H9 (cell line): ENCODE measurements around the gene KCNC2. TPM values are rescaled to one million over a fixed set of nuclear protein-coding genes. Genes with fewer than 3 reads are reported as not detected.

ENCODE experiments used
- DNase-seq: peaks from one replicate; pipeline ENCODE4 v3.0.0-alpha.2; 2017
- H2AFZ ChIP-seq: one replicate; pipeline ENCODE4 v1.6.1; 2013; ENCODE audit warnings: mild to moderate bottlenecking, low read length, control low read depth, moderate library complexity
- H2AK5ac ChIP-seq: 2 replicates; pipeline ENCODE4 v1.6.1; 2013; ENCODE audit warnings: low read length, control low read depth, mixed read lengths; ENCODE audit not compliant: insufficient read length
- H2BK120ac ChIP-seq: one replicate; pipeline ENCODE4 v1.6.1; 2013; ENCODE audit warnings: low read depth, mild to moderate bottlenecking, low read length, control low read depth, inconsistent platforms; ENCODE audit not compliant: poor library complexity, severe bottlenecking
- H2BK12ac ChIP-seq: 2 replicates; pipeline ENCODE4 v1.6.1; 2013; ENCODE audit warnings: low read length, control low read depth, mixed read lengths, low read depth; ENCODE audit not compliant: insufficient read length
- H2BK15ac ChIP-seq: 2 replicates; pipeline ENCODE4 v1.6.1; 2013; ENCODE audit warnings: low read depth, low read length, control low read depth
- H2BK20ac ChIP-seq: one replicate; pipeline ENCODE4 v1.6.1; 2013; ENCODE audit warnings: low read depth, mild to moderate bottlenecking, low read length, control low read depth, inconsistent platforms; ENCODE audit not compliant: poor library complexity, severe bottlenecking
- H2BK5ac ChIP-seq: 2 replicates; pipeline ENCODE4 v1.6.1; 2013; ENCODE audit warnings: low read length, control low read depth, mixed read lengths; ENCODE audit not compliant: insufficient read length
- H3K14ac ChIP-seq: 2 replicates; pipeline ENCODE4 v1.6.1; 2013; ENCODE audit warnings: low read length, control low read depth; ENCODE audit not compliant: insufficient read depth
- H3K18ac ChIP-seq: 2 replicates; pipeline ENCODE4 v1.6.1; 2013; ENCODE audit warnings: low read depth, mild to moderate bottlenecking, mixed read lengths, low read length, control low read depth; ENCODE audit not compliant: insufficient read length
- H3K23ac ChIP-seq: 2 replicates; pipeline ENCODE4 v1.6.1; 2013; ENCODE audit warnings: low read length, control low read depth, mixed read lengths, low read depth; ENCODE audit not compliant: insufficient read length
- H3K23me2 ChIP-seq: 2 replicates; pipeline ENCODE4 v1.6.1; 2013; ENCODE audit warnings: low read depth, mild to moderate bottlenecking, mixed read lengths, low read length, control low read depth; ENCODE audit not compliant: insufficient read length, poor library complexity, severe bottlenecking
- H3K27ac ChIP-seq: 2 replicates; pipeline ENCODE4 v1.5.1; 2013; ENCODE audit warnings: low read length, control low read depth, mixed read lengths, low read depth; ENCODE audit not compliant: insufficient read length
- H3K27me3 ChIP-seq: 2 replicates; pipeline ENCODE4 v1.6.1; 2013; ENCODE audit warnings: low read length, control low read depth, inconsistent platforms; ENCODE audit not compliant: insufficient read depth
- H3K4ac ChIP-seq: 2 replicates; pipeline ENCODE4 v1.6.1; 2013; ENCODE audit warnings: low read depth, mild to moderate bottlenecking, control low read depth, inconsistent platforms, low read length, moderate library complexity
- H3K4me1 ChIP-seq: 2 replicates; pipeline ENCODE4 v1.6.1; 2013; ENCODE audit warnings: low read length, control low read depth, inconsistent platforms; ENCODE audit not compliant: insufficient read depth
- H3K4me2 ChIP-seq: 2 replicates; pipeline ENCODE4 v1.6.1; 2013; ENCODE audit warnings: low read length, control low read depth, mixed read lengths; ENCODE audit not compliant: insufficient read length, insufficient read depth
- H3K56ac ChIP-seq: 2 replicates; pipeline ENCODE4 v1.6.1; 2013; ENCODE audit warnings: low read depth, mild to moderate bottlenecking, mixed read lengths, low read length, control low read depth; ENCODE audit not compliant: insufficient read length
- H3K79me1 ChIP-seq: 2 replicates; pipeline ENCODE4 v1.6.1; 2013; ENCODE audit warnings: low read depth, mild to moderate bottlenecking, moderate library complexity, low read length, control low read depth, inconsistent platforms; ENCODE audit not compliant: insufficient read depth, poor library complexity, severe bottlenecking
- H3K79me2 ChIP-seq: 2 replicates; pipeline ENCODE4 v1.6.1; 2013; ENCODE audit warnings: low read length, control low read depth, inconsistent platforms; ENCODE audit not compliant: insufficient read depth
- H3K9ac ChIP-seq: 2 replicates; pipeline ENCODE4 v1.6.1; 2013; ENCODE audit warnings: low read length, control low read depth, mixed read lengths; ENCODE audit not compliant: insufficient read length; ENCODE audit errors: extremely low read depth
- H3K9me3 ChIP-seq: one replicate; pipeline ENCODE4 v1.6.1; 2013; ENCODE audit warnings: low read depth, low read length, inconsistent platforms; ENCODE audit not compliant: control insufficient read depth
- H3T11ph ChIP-seq: one replicate; pipeline ENCODE4 v1.6.1; 2013; ENCODE audit warnings: mild to moderate bottlenecking, low read length, control low read depth, inconsistent platforms
- H4K20me1 ChIP-seq: one replicate; pipeline ENCODE4 v1.6.1; 2013; ENCODE audit not compliant: control insufficient read depth, insufficient read length, insufficient read depth
- H4K5ac ChIP-seq: 2 replicates; pipeline ENCODE4 v1.6.1; 2013; ENCODE audit warnings: low read depth, mild to moderate bottlenecking, mixed read lengths, low read length, control low read depth; ENCODE audit not compliant: insufficient read length
- H4K8ac ChIP-seq: replicated peaks from 2 replicates; pipeline ENCODE4 v1.6.1; 2013; ENCODE audit warnings: low read length, control low read depth, mixed read lengths, low read depth; ENCODE audit not compliant: insufficient read length
- H4K91ac ChIP-seq: 2 replicates; pipeline ENCODE4 v1.6.1; 2013; ENCODE audit warnings: low read depth, mild to moderate bottlenecking, moderate library complexity, mixed read lengths, low read length, control low read depth; ENCODE audit not compliant: insufficient read length
- H3K27ac Mint-ChIP-seq, 3 experiments: 2 replicates in 2 of 3; 3 replicates in 1 of 3; pipeline ENCODE4 v1.8.0; 2020 to 2021; ENCODE audit warnings: mixed read lengths in 3 of 3, mild to moderate bottlenecking in 1 of 3, moderate library complexity in 1 of 3
- H3K27me3 Mint-ChIP-seq: 2 replicates; pipeline ENCODE4 v1.8.0; 2021; ENCODE audit warnings: low read depth, mild to moderate bottlenecking, moderate library complexity, mixed read lengths
- H3K36me3 Mint-ChIP-seq, 3 experiments: 2 replicates in 2 of 3; 3 replicates in 1 of 3; pipeline ENCODE4 v1.8.0; 2020 to 2021; ENCODE audit warnings: low read depth in 3 of 3, mixed read lengths in 3 of 3; ENCODE audit not compliant: insufficient read depth in 1 of 3
- H3K4me1 Mint-ChIP-seq, 2 experiments: 2 replicates each; pipeline ENCODE4 v1.8.0; 2020; ENCODE audit warnings: mixed read lengths in 2 of 2
- H3K4me3 Mint-ChIP-seq, 2 experiments: 2 replicates in 1 of 2; 3 replicates in 1 of 2; pipeline ENCODE4 v1.8.0; 2020 to 2021; ENCODE audit warnings: mild to moderate bottlenecking in 2 of 2, mixed read lengths in 2 of 2, moderate library complexity in 1 of 2
- H3K9me3 Mint-ChIP-seq, 2 experiments: 2 replicates in 1 of 2; 3 replicates in 1 of 2; pipeline ENCODE4 v1.8.0; 2020; ENCODE audit warnings: mild to moderate bottlenecking in 2 of 2, mixed read lengths in 2 of 2, moderate library complexity in 1 of 2
- WGBS: extraction: QIAGEN DNeasy Blood & Tissue Kit; methylation state at CpG from one replicate; pipeline ENCODE4 v1.1.7; 2013; ENCODE audit warnings: missing lambda C conversion rate, low lambda C conversion rate, mixed read lengths; ENCODE audit not compliant: insufficient read length; ENCODE audit errors: extremely low coverage; 5-methylcytosine and 5-hydroxymethylcytosine counted together
- total RNA-seq: library from RNA; stranded (reverse); gene quantifications from 2 replicates; pipeline ENCODE4 v1.2.1, GENCODE V29; 2021
- TF ChIP-seq, protein P1 (sequence below): fragments of 200-600 bp; sonication (generic); conservative IDR thresholded peaks from 3 replicates; pipeline ENCODE4 v1.8.0; 2021; ENCODE audit warnings: antibody characterized with exemption, mild to moderate bottlenecking

KCNC2 gene
- total RNA-seq, 1 experiment from 2014 or later, result not detected

DNA sequence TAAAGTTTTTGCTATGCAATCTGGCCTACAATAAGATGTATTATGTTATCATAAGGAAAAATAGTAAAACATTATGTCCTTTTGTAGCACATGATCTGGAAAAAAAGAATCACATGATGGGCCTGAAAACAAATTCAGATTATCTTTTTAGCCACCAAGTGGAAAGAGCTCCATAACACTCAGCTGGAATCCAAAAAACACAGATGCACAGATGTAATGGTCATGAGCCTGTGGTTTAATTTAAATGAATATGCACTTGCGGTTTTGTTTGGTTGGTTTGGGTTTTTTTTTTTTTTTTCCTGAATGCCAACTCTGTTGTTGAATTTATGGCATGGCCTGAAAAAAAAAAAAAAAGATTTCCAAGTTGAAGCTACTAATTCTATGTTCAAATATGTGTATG is 4.1 kb downstream of the KCNC2 start:
- H3K27me3 ChIP-seq, result peaks cover 23% of the 10 kb centered on the region
- no peak overlapping the region for H3T11ph ChIP-seq
- no peak overlapping the region for H3K4ac ChIP-seq
- no peak overlapping the region for H3K27ac ChIP-seq
- no peak overlapping the region for H2BK15ac ChIP-seq
- H3K4me2 ChIP-seq, result no peak overlapping the region
- no peak overlapping the region for H3K18ac ChIP-seq
- H3K23me2 ChIP-seq, result peaks cover 9% of the 10 kb centered on the region
- WGBS, result no CpG with 5 or more reads among the region's 1 CpG
- H3K56ac ChIP-seq, result no peak overlapping the region
- H4K91ac ChIP-seq, result no peak overlapping the region
- H2BK5ac ChIP-seq, result no peak overlapping the region
- peaks cover 14% of the 10 kb centered on the region in 2 experiments for H3K4me1 Mint-ChIP-seq
- peaks cover 0 to 4% of the 10 kb centered on the region in 2 experiments; a peak in 1 of 5 replicates for H3K9me3 Mint-ChIP-seq
- TF ChIP-seq, protein P1, sequence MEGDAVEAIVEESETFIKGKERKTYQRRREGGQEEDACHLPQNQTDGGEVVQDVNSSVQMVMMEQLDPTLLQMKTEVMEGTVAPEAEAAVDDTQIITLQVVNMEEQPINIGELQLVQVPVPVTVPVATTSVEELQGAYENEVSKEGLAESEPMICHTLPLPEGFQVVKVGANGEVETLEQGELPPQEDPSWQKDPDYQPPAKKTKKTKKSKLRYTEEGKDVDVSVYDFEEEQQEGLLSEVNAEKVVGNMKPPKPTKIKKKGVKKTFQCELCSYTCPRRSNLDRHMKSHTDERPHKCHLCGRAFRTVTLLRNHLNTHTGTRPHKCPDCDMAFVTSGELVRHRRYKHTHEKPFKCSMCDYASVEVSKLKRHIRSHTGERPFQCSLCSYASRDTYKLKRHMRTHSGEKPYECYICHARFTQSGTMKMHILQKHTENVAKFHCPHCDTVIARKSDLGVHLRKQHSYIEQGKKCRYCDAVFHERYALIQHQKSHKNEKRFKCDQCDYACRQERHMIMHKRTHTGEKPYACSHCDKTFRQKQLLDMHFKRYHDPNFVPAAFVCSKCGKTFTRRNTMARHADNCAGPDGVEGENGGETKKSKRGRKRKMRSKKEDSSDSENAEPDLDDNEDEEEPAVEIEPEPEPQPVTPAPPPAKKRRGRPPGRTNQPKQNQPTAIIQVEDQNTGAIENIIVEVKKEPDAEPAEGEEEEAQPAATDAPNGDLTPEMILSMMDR, result no peak
- no peak overlapping the region for H3K14ac ChIP-seq
- H3K23ac ChIP-seq, result no peak overlapping the region
- no peaks in the 10 kb centered on the region for H3K4me1 ChIP-seq
- no peak overlapping the region for H3K4me3 Mint-ChIP-seq
- no peak overlapping the region for H2BK120ac ChIP-seq
- no peaks in the 10 kb centered on the region for H3K79me2 ChIP-seq
- no peak overlapping the region for H2AFZ ChIP-seq
- no peak overlapping the region for H2AK5ac ChIP-seq
- no peak overlapping the region for H4K8ac ChIP-seq
- no peak overlapping the region for H3K9ac ChIP-seq
- H3K79me1 ChIP-seq, result no peaks in the 10 kb centered on the region
- H3K36me3 Mint-ChIP-seq, result peaks cover 0 to 4% (median 0%) of the 10 kb centered on the region in 3 experiments; a peak in 2 of 7 replicates
- H3K27ac Mint-ChIP-seq, result no peak overlapping the region
- no peaks in the 10 kb centered on the region for H4K20me1 ChIP-seq
- no peak overlapping the region for H2BK20ac ChIP-seq
- no peak overlapping the region for H4K5ac ChIP-seq
- peaks cover 58% of the 10 kb centered on the region for H3K27me3 Mint-ChIP-seq
- H3K9me3 ChIP-seq, result no peaks in the 10 kb centered on the region
- H2BK12ac ChIP-seq, result no peak overlapping the region
- no peak for DNase-seq
